Measurements from ENCODE around the gene ZCCHC7. TPM values are rescaled to one million over a fixed set of nuclear protein-coding genes. Genes with fewer than 3 reads are reported as not detected.

The ZCCHC7 gene
- total and polyA plus RNA-seq, 2 donors (not counting 3 experiments of a cell fraction or from before 2014, with no cell fraction given): 7.4 to 14.8 TPM

DNA sequence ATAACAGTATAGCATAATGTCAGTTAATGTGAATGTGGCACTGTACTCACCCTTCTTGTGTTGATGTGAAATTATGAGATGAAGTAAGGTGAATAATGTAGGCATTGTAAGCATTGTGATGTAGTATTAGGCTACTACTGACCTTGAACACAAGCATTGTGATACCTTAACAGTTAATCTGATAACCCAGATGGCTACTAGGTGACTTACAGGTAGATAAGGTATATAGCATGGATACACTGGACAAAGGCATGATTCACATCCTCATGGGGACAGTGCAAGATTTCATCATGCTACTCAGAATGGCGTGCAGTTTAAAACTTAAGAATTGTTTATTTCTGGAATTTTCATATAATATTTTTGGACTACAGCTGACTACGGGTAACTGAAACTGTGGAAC is 134.8 kb downstream of the ZCCHC7 start:
- FAIRE-seq: no peak
- H3K79me2 ChIP-seq (ENCODE audit: control insufficient read depth, insufficient read depth, low read length): no peaks in the 10 kb centered on the region
- dilution Hi-C loops (cut with MboI; ENCODE audit: extremely low pct_ligation_motif_present, low sequenced_read_pairs): no loop called here
- ChIA-PET CTCF (no interaction called here), POLR2A (no interaction called here)
- no peak for TF ChIP-seq POLR2A (IDR thresholded peaks at IDR 0.05; ENCODE audit: low read depth, low read length)
- no peak for TF ChIP-seq EZH2 (IDR thresholded peaks at IDR 0.05; ENCODE audit: borderline replicate concordance, low read depth, low read length, severe bottlenecking)
- no peak for TF ChIP-seq FOS (IDR thresholded peaks at IDR 0.05; ENCODE audit: borderline replicate concordance, insufficient read depth, low read length)
- TF ChIP-seq, protein P1, sequence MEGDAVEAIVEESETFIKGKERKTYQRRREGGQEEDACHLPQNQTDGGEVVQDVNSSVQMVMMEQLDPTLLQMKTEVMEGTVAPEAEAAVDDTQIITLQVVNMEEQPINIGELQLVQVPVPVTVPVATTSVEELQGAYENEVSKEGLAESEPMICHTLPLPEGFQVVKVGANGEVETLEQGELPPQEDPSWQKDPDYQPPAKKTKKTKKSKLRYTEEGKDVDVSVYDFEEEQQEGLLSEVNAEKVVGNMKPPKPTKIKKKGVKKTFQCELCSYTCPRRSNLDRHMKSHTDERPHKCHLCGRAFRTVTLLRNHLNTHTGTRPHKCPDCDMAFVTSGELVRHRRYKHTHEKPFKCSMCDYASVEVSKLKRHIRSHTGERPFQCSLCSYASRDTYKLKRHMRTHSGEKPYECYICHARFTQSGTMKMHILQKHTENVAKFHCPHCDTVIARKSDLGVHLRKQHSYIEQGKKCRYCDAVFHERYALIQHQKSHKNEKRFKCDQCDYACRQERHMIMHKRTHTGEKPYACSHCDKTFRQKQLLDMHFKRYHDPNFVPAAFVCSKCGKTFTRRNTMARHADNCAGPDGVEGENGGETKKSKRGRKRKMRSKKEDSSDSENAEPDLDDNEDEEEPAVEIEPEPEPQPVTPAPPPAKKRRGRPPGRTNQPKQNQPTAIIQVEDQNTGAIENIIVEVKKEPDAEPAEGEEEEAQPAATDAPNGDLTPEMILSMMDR (IDR thresholded peaks at IDR 0.05; ENCODE audit: extremely low read depth in 1 of 2, insufficient read depth in 1 of 2, low read depth in 1 of 2, low read length in 2 of 2): no peak
- no peak for TF ChIP-seq JUN (IDR thresholded peaks at IDR 0.05; ENCODE audit: borderline replicate concordance, insufficient read depth, insufficient read length, low read depth)
- TF ChIP-seq, protein P2, sequence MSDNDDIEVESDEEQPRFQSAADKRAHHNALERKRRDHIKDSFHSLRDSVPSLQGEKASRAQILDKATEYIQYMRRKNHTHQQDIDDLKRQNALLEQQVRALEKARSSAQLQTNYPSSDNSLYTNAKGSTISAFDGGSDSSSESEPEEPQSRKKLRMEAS (IDR thresholded peaks at IDR 0.05; ENCODE audit: insufficient read depth, insufficient read length): no peak
- TF ChIP-seq MYC (IDR thresholded peaks at IDR 0.05; ENCODE audit: low read depth, low read length): no peak
- no peak for TF ChIP-seq GATA2 (IDR thresholded peaks at IDR 0.05; ENCODE audit: insufficient read depth, insufficient read length, low read depth, low read length)
- TF ChIP-seq POLR2AphosphoS5 (IDR thresholded peaks at IDR 0.05; ENCODE audit: insufficient read depth, low read depth, low read length): no peak
- no peak for DNase-seq (ENCODE audit: low read depth, low spot score)
- H3K9me3 ChIP-seq (replicated peaks; ENCODE audit: control insufficient read depth, insufficient read depth, low read length): no peaks in the 10 kb centered on the region
- no peak overlapping the region for H3K9ac ChIP-seq (replicated peaks; ENCODE audit: extremely low read depth, insufficient read depth, low read length)
- no peaks in the 10 kb centered on the region for H4K20me1 ChIP-seq (replicated peaks; ENCODE audit: control insufficient read depth, extremely low read depth, insufficient read depth, low read length)
- BruUV-seq (replicated peaks): no TSS peak
- H3K4me1 ChIP-seq (ENCODE audit: control insufficient read depth, extremely low read depth, insufficient read depth, low read length): peaks cover 3% of the 10 kb centered on the region
- intact Hi-C loops (cut with micrococcal nuclease): no loop called here
- H3K4me2 ChIP-seq (ENCODE audit: insufficient read depth, low read length): no peak overlapping the region
- H3K27me3 ChIP-seq (ENCODE audit: control insufficient read depth in 2 of 2, insufficient read depth in 2 of 2, low read length in 2 of 2): no peaks in the 10 kb centered on the region
- H3K9me1 ChIP-seq (replicated peaks; ENCODE audit: control insufficient read depth, extremely low read depth, insufficient read depth, low read length): no peaks in the 10 kb centered on the region
- no peak overlapping the region for H3K4me3 ChIP-seq (replicated peaks in 1 of 3; ENCODE audit: insufficient read depth in 1 of 3, low read depth in 1 of 3, low read length in 3 of 3)
- H2AFZ ChIP-seq (ENCODE audit: low read depth, low read length): no peak overlapping the region
- H3K36me3 ChIP-seq (ENCODE audit: control insufficient read depth in 2 of 2, extremely low read depth in 1 of 2, insufficient read depth in 2 of 2, low read length in 2 of 2): no peaks in the 10 kb centered on the region
- H3K27ac ChIP-seq (ENCODE audit: insufficient read depth, low read depth, low read length): no peak overlapping the region
